ENCODE measurements around the gene ZC3H18.

ZC3H18 gene

GRCh38 chr16:88532434-88533241 lies 37.6 kb upstream of the ZC3H18 start:
- DNase-seq (ENCODE audit: low read depth in 2 of 2) = no peak

GRCh38 chr16:88533381-88533917 lies 36.8 kb upstream of the ZC3H18 start:
- DNase-seq (ENCODE audit: low read depth in 2 of 2) = no peak

GRCh38 chr16:88533932-88534637 lies 36.1 kb upstream of the ZC3H18 start:
- DNase-seq (ENCODE audit: low read depth in 2 of 2) = peak; percentile 64 to 72

GRCh38 chr16:88534638-88535190 lies 35.5 kb upstream of the ZC3H18 start:
- no peak for DNase-seq (ENCODE audit: low read depth in 2 of 2)

GRCh38 chr16:88535191-88535856 lies 34.9 kb upstream of the ZC3H18 start:
- no peak for DNase-seq (ENCODE audit: low read depth in 2 of 2)

- DNase-seq (ENCODE audit: low read depth in 2 of 2) = no peak
These were observed 34.4 kb upstream of the ZC3H18 start for GRCh38 chr16:88535857-88536222.

- no peak for DNase-seq (ENCODE audit: low read depth in 2 of 2)
These were observed 33.7 kb upstream of the ZC3H18 start for GRCh38 chr16:88536510-88536909.

- DNase-seq (ENCODE audit: low read depth in 2 of 2) = no peak
These were observed 33.0 kb upstream of the ZC3H18 start for GRCh38 chr16:88536971-88537751.

GRCh38 chr16:88537859-88538258 lies 32.3 kb upstream of the ZC3H18 start:
- no peak for DNase-seq (ENCODE audit: low read depth in 2 of 2)

GRCh38 chr16:88538366-88539060 lies 31.7 kb upstream of the ZC3H18 start:
- no peak for DNase-seq (ENCODE audit: low read depth in 2 of 2)

GRCh38 chr16:88539261-88539651 lies 30.9 kb upstream of the ZC3H18 start:
- DNase-seq (ENCODE audit: low read depth in 2 of 2) = no peak

GRCh38 chr16:88539652-88540345 lies 30.4 kb upstream of the ZC3H18 start:
- DNase-seq (ENCODE audit: low read depth in 2 of 2) = no peak

GRCh38 chr16:88540346-88540977 lies 29.7 kb upstream of the ZC3H18 start:
- DNase-seq (ENCODE audit: low read depth in 2 of 2) = no peak

GRCh38 chr16:88541831-88542616 lies 28.2 kb upstream of the ZC3H18 start:
- DNase-seq (ENCODE audit: low read depth in 2 of 2) = no peak

- no peak for DNase-seq (ENCODE audit: low read depth in 2 of 2)
These were observed 26.9 kb upstream of the ZC3H18 start for GRCh38 chr16:88543230-88543813.

- no peak for DNase-seq (ENCODE audit: low read depth in 2 of 2)
These were observed 24.4 kb upstream of the ZC3H18 start for GRCh38 chr16:88545781-88546180.

- DNase-seq (ENCODE audit: low read depth in 2 of 2) = no peak
These were observed 21.9 kb upstream of the ZC3H18 start for GRCh38 chr16:88548131-88548874.

GRCh38 chr16:88548985-88549384 lies 21.2 kb upstream of the ZC3H18 start:
- DNase-seq (ENCODE audit: low read depth in 2 of 2) = no peak
